ENCODE results near the gene SMURF1. TPM values are rescaled to one million over a fixed set of nuclear protein-coding genes. Genes with fewer than 3 reads are reported as not detected.

Gene SMURF1
- total RNA-seq, 1 donor from 2014 or later: 12.7 TPM

DNA sequence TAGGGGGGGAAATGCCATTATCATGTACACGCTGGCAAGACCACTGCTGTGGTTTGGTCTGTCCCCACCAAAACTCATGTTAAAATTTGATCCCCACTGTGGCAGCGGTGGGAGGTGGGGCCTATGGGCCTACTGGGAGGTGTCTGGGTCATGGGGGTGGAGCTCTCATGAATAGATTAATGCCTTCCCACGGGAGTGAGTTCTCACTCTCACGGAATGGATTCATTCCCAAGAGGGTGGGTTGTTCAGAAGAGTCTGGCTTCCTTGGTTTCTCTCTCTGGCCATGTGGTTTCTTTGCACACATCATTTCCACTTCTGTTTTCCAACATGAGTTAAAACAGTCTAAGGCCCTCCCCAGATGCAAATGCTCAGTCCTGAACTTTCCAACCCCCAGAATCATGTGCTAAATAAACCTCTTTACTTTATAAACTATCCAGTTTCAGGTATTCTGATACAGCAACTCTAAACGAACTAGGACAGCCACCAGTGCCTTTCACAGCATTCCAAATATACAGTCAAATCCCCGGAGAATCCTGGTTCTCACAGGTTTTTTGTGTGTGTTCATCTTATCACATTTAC is 44.3 kb downstream of the SMURF1 start:
- intact Hi-C loops (cut with micrococcal nuclease): no loop called here

- intact Hi-C loops (cut with micrococcal nuclease): no loop called here
Measured at GRCh38 chr7:99098824-99099498, 44.9 kb downstream of the SMURF1 start.

GRCh38 chr7:99098286-99098823 is 45.6 kb downstream of the SMURF1 start:
- intact Hi-C loops (cut with micrococcal nuclease): no loop called here

- intact Hi-C loops (cut with micrococcal nuclease): no loop called here
Measured at GRCh38 chr7:99097730-99098129, 46.2 kb downstream of the SMURF1 start.

DNA sequence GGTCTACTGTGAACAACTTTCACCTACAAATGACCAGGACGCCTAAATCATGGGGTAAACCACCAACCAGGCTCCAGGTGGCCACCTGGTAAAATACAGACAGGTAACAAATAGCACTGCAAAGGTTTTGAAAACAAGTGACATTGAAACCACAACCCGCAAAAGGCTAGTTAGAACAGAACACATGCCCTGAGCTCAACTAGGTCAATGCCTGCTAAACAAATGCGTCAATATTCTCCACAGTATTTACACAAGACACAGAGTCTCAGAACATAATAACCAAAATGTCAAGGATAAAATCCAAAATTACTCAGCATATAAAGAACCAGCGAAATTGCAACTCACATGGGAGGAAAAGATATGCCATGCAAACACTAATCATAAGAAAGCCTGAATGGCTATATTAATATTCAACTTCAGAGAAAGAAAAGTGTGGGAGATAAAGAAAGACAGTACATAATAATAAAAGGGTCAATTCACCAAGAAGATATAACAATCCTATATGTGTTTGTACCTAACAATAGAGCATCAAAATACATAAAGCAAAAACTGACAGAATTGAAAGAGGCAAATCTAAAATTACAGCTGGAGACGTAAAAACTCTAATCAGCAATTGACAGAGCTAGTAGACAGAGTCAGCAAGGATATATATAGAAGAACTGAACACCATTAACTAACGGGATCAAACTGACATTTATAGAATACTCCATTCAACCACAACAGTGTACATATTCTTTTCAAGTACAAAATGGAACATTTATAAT is 47.6 kb downstream of the SMURF1 start:
- intact Hi-C loops (cut with micrococcal nuclease): no loop called here

DNA sequence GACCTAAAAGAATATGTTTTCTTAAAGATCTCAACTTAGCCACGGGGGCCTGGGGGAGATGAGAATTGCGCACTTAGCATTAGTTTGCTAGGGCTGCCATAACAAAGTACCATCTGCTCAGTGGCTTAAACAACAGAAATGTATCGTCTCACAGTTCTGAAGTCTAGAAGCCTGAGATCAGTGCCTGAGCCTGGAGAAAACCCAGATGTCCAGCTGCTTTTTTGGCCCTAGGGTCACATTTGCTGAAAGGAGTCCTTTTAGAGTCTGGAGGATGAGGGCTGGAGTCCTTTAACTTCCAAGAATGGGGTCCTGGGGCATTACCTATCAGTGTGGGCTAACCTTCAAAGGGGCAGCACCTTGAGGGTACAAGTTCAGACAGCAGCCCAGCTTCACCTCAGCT is 48.2 kb downstream of the SMURF1 start:
- intact Hi-C loops (cut with micrococcal nuclease): no loop called here

DNA sequence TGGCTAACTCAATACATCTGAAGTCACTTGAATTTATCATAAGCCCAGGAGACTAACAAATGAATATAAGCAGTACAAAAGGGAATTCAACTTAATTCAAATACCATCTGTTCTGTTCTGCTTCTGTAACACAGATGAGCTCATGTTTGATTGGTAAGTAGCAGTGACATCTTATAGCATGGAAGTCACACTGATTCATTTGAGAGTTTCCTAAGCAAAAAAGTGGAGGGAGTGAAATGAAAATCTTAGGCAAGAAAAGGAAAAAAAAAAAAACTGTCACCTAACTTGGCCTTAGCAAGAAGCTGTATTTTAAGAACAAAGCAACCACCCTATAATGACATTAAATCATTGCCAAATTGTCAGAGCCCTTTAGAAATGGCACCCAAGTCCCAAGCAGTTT is 49.5 kb downstream of the SMURF1 start:
- intact Hi-C loops (cut with micrococcal nuclease): no loop called here

GRCh38 chr7:99092064-99092720 is 51.7 kb downstream of the SMURF1 start:
- intact Hi-C loops (cut with micrococcal nuclease): no loop called here

- intact Hi-C loops (cut with micrococcal nuclease): no loop called here
Measured at GRCh38 chr7:99090771-99091542, 53.0 kb downstream of the SMURF1 start.

DNA sequence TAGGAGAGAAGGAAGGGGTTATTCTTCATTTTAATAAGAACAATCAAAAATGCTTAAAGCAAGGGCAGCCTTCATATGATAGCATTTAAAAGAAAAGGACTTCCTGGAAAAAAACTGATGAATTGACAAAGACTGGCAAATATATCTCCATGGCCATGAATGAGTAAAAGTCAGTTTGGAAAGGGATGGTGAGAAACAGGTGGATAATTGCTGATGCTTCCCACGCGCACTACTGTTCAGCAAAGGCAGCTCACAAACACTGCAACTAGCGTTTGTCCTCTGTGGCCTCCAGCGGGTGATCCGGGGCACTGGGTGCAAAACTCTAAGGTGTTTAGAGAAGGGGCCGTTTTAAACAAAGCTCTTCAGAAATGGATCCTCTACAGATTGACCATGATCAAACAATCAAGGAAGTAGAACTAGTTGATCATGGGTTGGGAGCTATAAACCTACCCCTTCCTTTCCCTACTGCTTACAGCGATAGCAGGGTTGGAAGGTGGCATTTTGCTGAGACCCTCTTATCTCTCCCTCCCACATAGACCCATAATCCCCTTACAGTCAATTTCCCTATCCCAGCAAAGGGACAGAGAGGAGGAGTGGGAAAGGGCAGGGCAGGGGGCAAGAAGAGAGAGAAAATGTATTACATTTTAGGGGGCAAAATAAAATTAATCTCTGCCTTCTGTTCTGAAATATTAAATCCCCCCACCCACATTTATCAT is 53.8 kb downstream of the SMURF1 start:
- intact Hi-C loops (cut with micrococcal nuclease): no loop called here

- intact Hi-C loops (cut with micrococcal nuclease): no loop called here
Measured at GRCh38 chr7:99086944-99087343, 57.0 kb downstream of the SMURF1 start.

DNA sequence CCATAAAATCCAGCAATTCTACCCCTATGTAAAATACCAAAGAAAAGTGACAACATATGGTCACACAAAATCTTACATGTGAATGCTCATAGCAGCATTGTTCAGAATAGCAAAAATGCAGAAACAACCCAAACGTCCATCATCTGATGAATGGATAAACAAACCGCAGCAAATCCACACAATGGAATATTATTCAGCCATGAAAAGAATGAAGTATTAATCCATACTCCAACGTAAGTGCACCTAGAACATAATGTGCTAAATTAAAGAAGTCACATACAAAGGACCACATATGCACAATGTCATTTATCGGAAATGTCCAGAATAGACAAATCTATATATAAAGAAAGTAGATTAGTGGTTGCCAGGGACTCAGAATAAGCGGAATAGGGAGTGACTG is 57.4 kb downstream of the SMURF1 start:
- intact Hi-C loops (cut with micrococcal nuclease): no loop called here

GRCh38 chr7:99083733-99084132 is 60.2 kb downstream of the SMURF1 start:
- intact Hi-C loops (cut with micrococcal nuclease): no loop called here

GRCh38 chr7:99083068-99083651 is 60.7 kb downstream of the SMURF1 start:
- intact Hi-C loops (cut with micrococcal nuclease): no loop called here

GRCh38 chr7:99080679-99081078 is 63.2 kb downstream of the SMURF1 start:
- intact Hi-C loops (cut with micrococcal nuclease): no loop called here

DNA sequence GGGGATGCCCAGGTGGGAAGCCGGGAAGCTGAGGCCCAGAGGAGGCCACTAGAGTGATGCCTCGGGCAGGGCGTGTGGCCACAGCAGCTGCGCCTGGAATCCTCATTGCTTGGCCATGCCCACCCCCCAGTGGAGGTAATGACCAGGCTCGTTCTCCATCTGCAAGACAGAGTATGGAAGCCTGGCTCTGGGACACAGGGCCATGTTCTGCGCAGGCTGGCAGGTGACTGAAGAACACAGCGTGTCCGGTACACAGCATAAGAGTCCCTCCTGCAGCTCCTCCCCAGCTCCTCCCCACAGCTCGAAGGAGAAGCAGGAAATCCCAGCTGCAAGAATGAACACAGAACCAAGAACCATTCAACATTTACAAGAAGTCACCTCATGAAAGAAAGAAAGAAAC is 64.8 kb downstream of the SMURF1 start:
- intact Hi-C loops (cut with micrococcal nuclease): no loop called here

GRCh38 chr7:99078416-99078815 is 65.5 kb downstream of the SMURF1 start:
- intact Hi-C loops (cut with micrococcal nuclease): no loop called here

- intact Hi-C loops (cut with micrococcal nuclease): no loop called here
Measured at GRCh38 chr7:99076615-99077014, 67.3 kb downstream of the SMURF1 start.

DNA sequence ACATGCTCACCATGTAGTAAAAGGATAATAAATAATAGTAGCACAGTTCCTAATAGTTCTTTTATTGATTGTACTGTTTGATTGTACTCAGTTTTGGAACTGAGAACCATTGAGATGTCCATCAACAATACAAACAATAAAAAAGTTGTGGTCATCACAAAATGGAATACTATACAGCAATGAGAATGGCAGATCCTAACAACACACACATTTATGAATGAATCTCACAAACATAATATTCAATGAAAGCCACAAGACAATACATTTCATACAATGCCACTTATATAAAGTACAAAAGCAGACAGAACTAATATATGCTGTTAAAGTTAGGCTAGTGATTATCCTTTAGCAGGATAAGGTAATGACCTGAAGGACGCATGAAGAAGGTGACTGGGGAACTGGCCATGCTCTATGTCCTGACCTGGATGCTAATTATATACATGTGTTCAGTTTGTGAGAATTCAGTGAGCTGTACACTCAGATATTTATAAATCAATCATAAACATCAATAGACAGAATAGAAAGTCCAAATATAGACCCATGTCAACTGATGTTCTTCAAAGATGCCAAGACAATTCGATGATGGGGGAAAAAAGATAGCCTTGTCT is 70.0 kb downstream of the SMURF1 start:
- intact Hi-C loops (cut with micrococcal nuclease): no loop called here

- intact Hi-C loops (cut with micrococcal nuclease): no loop called here
Measured at GRCh38 chr7:99072126-99072525, 71.8 kb downstream of the SMURF1 start.

Measured in T-helper 2 cell treated with Interferon-gamma antibody and Interleukin-4, amounts not matched to agents 100 ng/mL and 5 ng/mL, for 36 hours (primary cell).